Measurements from ENCODE around the gene PRDX1. TPM values are rescaled to one million over a fixed set of nuclear protein-coding genes. Genes with fewer than 3 reads are reported as not detected.

The PRDX1 gene
- total and polyA plus RNA-seq, 2 of the 4 experiments (the other 2 are of a cell fraction): 612 to 883 TPM

GRCh38 chr1:45551684-45552083, 30.0 kb upstream of the PRDX1 start:
- in situ Hi-C loops (cut with MboI; ENCODE audit: low sequenced_read_pairs): no loop called here

More at GRCh38 chr1:45551684-45552083, 30.0 kb upstream of the PRDX1 start:
- H3K14ac ChIP-seq (replicated peaks; ENCODE audit: low read depth, low read length): peak overlapping the region; percentile 75
- BruUV-seq (replicated peaks): no TSS peak
- H3K23ac ChIP-seq (ENCODE audit: low read depth, low read length): peak overlapping the region; percentile 41; the same call in 1 of the 2 replicates
- no peaks in the 10 kb centered on the region for H3K9me3 ChIP-seq (ENCODE audit: control insufficient read depth, insufficient read depth, low read length)
- peaks cover 7% of the 10 kb centered on the region for H3K36me3 ChIP-seq (ENCODE audit: control insufficient read depth, insufficient read depth, low read length)
- H2BK5ac ChIP-seq (ENCODE audit: low read depth, low read length, poor library complexity, severe bottlenecking): peak overlapping the region; percentile 8
- POLR2A ChIA-PET (ENCODE audit: unreplicated experiment): no interaction called here
- peak overlapping the region; percentile 37; the same call in 1 of the 2 replicates for H4K5ac ChIP-seq (ENCODE audit: low read depth, low read length)
- H3K4me2 ChIP-seq (ENCODE audit: low read depth, low read length): peak overlapping the region; percentile 54
- H3K56ac ChIP-seq (ENCODE audit: extremely low read depth, insufficient read depth, low read length): peak overlapping the region; percentile 53; the same call in 1 of the 2 replicates
- H2BK120ac ChIP-seq (ENCODE audit: low read depth, low read length): no peak overlapping the region
- dilution Hi-C loops (cut with HindIII; ENCODE audit: low sequenced_read_pairs, unreplicated experiment): no loop called here
- H3K18ac ChIP-seq (ENCODE audit: low read depth, low read length): no peak overlapping the region
- H3K4me3 ChIP-seq (ENCODE audit: insufficient read depth, low read depth, low read length): peak overlapping the region; percentile 64
- no peaks in the 10 kb centered on the region for H3K27me3 ChIP-seq (ENCODE audit: control insufficient read depth, insufficient read depth, low read length)
- no peak overlapping the region; the same call in 1 of the 2 replicates for H2AK5ac ChIP-seq (ENCODE audit: low read depth, low read length)
- H3K27ac ChIP-seq (ENCODE audit: insufficient read depth, low read length): no peak overlapping the region
- no peaks in the 10 kb centered on the region for H4K20me1 ChIP-seq (ENCODE audit: insufficient read depth, low read length)
- no peak overlapping the region for H2AFZ ChIP-seq (replicated peaks; ENCODE audit: low read length, poor library complexity)
- H3K4me1 ChIP-seq (ENCODE audit: control insufficient read depth, insufficient read depth, low read length): peaks cover 6% of the 10 kb centered on the region
- no peak overlapping the region for H4K91ac ChIP-seq (ENCODE audit: insufficient read depth, low read depth, low read length)
- peaks cover 17 to 36% of the 10 kb centered on the region in 2 experiments for H3K79me1 ChIP-seq (ENCODE audit: low read depth in 1 of 2, low read length in 2 of 2)
- TF ChIP-seq CHD1 (IDR thresholded peaks at IDR 0.05; ENCODE audit: low read depth, low read length) (no peak), USF2 (IDR thresholded peaks at IDR 0.05; ENCODE audit: low read depth, low read length) (no peak), NFE2L2 (IDR thresholded peaks at IDR 0.05; ENCODE audit: low read depth, low read length) (no peak), RAD21 (IDR thresholded peaks at IDR 0.05; ENCODE audit: low read length) (no peak), FOS (IDR thresholded peaks at IDR 0.05; ENCODE audit: low read depth, low read length) (no peak), MAZ (IDR thresholded peaks at IDR 0.05; ENCODE audit: borderline replicate concordance, low read depth, low read length) (no peak), MXI1 (IDR thresholded peaks at IDR 0.05; ENCODE audit: borderline replicate concordance, low read depth, low read length) (no peak), BHLHE40 (IDR thresholded peaks at IDR 0.05; ENCODE audit: low read depth, low read length) (no peak), CTCF (conservative IDR thresholded peaks at IDR 0.05; ENCODE audit: low read depth, low read length) (no peak), CEBPB (IDR thresholded peaks at IDR 0.05; ENCODE audit: low read depth, low read length) (no peak), MAFK (IDR thresholded peaks at IDR 0.05; ENCODE audit: low read depth, low read length) (no peak), POLR2A (IDR thresholded peaks at IDR 0.05; ENCODE audit: low read depth, low read length) (no peak), RCOR1 (IDR thresholded peaks at IDR 0.05; ENCODE audit: insufficient replicate concordance, low read length) (no peak), ELK1 (IDR thresholded peaks at IDR 0.05; ENCODE audit: borderline replicate concordance, low read depth, low read length) (no peak), SMC3 (IDR thresholded peaks at IDR 0.05; ENCODE audit: low read depth, low read length) (no peak), RFX5 (IDR thresholded peaks at IDR 0.05; ENCODE audit: low read depth, low read length) (no peak)
- CTCF ChIA-PET: interaction anchor here (0.5 to 1.3 kb wide), 3 partner anchors 58 to 1707 kb away, joined by 3 to 5 read pairs (median 3); no protein-coding TSS in a partner anchor
- no CpG with 5 or more reads among the region's 3 CpGs for WGBS, 2 experiments (ENCODE audit: extremely low coverage in 2 of 2, insufficient read length in 1 of 2)
- H2AK9ac ChIP-seq (replicated peaks; ENCODE audit: low read depth, low read length, poor library complexity): peak overlapping the region; percentile 6
- no peak overlapping the region for H2BK15ac ChIP-seq (ENCODE audit: low read depth, low read length)
- DNase-seq (no peak), ATAC-seq (ENCODE audit: low read depth) (no peak)
- peak overlapping the region; percentile 2 to 98; a peak in 2 of 4 replicates for H4K8ac ChIP-seq (ENCODE audit: low read depth in 2 of 2, low read length in 2 of 2)
- peak overlapping the region; percentile 92 for H3K9ac ChIP-seq (ENCODE audit: low read depth, low read length)
- H2BK20ac ChIP-seq (ENCODE audit: low read depth, low read length): no peak overlapping the region
- H3K4ac ChIP-seq (ENCODE audit: low read depth, low read length): peak overlapping the region; percentile 91
- H3K9me1 ChIP-seq (ENCODE audit: insufficient read depth, low read length): peaks cover 5% of the 10 kb centered on the region; the same call in 1 of the 2 replicates
- intact Hi-C loops (cut with micrococcal nuclease): no loop called here

All from IMR-90 (cell line).